Activated B cell treated with CpG ODN at 0.5 μM for 24 hours (primary cell): ENCODE results near the gene PRR5L. TPM values are rescaled to one million over a fixed set of nuclear protein-coding genes. Genes with fewer than 3 reads are reported as not detected.

Experiments used
- ATAC-seq: fragments of 200-7000 bp; cut with Tn5 transposase; one replicate; pipeline ENCODE4 v1.10.0; 2021; ENCODE audit warnings: low read depth, mild to moderate bottlenecking, moderate library complexity
- CTCF ChIA-PET: fragments of 350-600 bp; sonication (Branson Sonifier 250); formaldehyde crosslinking; loops from one replicate; lab custom pipeline; 2021; ENCODE audit warnings: antibody characterized with exemption; lab: Charles Lee
- POLR2A ChIA-PET: fragments of 350-600 bp; sonication (Branson Sonifier 250); formaldehyde crosslinking; loops from one replicate; lab custom pipeline; 2021; ENCODE audit warnings: antibody characterized with exemption; lab: Charles Lee
- DNase-seq: peaks from one replicate; pipeline ENCODE4 v3.0.0; 2022
- H3K27ac Mint-ChIP-seq: one replicate; pipeline ENCODE4 v1.8.0; 2020; ENCODE audit warnings: mixed read lengths
- H3K27me3 Mint-ChIP-seq: one replicate; pipeline ENCODE4 v1.8.0; 2021; ENCODE audit warnings: mixed read lengths
- H3K36me3 Mint-ChIP-seq: one replicate; pipeline ENCODE4 v1.8.0; 2021; ENCODE audit warnings: low read depth, mixed read lengths
- H3K4me1 Mint-ChIP-seq: one replicate; pipeline ENCODE4 v1.8.0; 2021; ENCODE audit warnings: mixed read lengths
- H3K4me3 Mint-ChIP-seq: one replicate; pipeline ENCODE4 v1.8.0; 2020; ENCODE audit warnings: mild to moderate bottlenecking, mixed read lengths
- H3K9me3 Mint-ChIP-seq: one replicate; pipeline ENCODE4 v1.8.0; 2020; ENCODE audit warnings: mixed read lengths
- intact Hi-C: fragments of 100-400 bp; cut with micrococcal nuclease; formaldehyde crosslinking; loops from one replicate; pipeline ENCODE4 v1.15.1; 2024
- total RNA-seq: library from RNA; stranded (reverse); gene quantifications from 2 replicates; pipeline ENCODE4 v1.2.3, GENCODE V29; 2022
- TF ChIP-seq, protein P1 (sequence below): fragments of 200-600 bp; IDR thresholded peaks from one replicate; pipeline ENCODE4 v1.8.0; 2022; ENCODE audit warnings: antibody characterized with exemption, mild to moderate bottlenecking

Gene PRR5L
- total RNA-seq, 1 donor from 2014 or later: 1.0 TPM

- no peak for ATAC-seq
- Mint-ChIP-seq H3K4me1 (peaks cover 23% of the 10 kb centered on the region), H3K27me3 (no peaks in the 10 kb centered on the region), H3K36me3 (no peaks in the 10 kb centered on the region), H3K9me3 (no peaks in the 10 kb centered on the region), H3K4me3 (no peak overlapping the region), H3K27ac (no peak overlapping the region)
- no peak for DNase-seq
- POLR2A ChIA-PET: no interaction called here
- intact Hi-C loops: loop anchor here (5.0 kb wide), 1 partner anchor 45 kb away; no protein-coding TSS in a partner anchor
- CTCF ChIA-PET: no interaction called here
- TF ChIP-seq, protein P1, sequence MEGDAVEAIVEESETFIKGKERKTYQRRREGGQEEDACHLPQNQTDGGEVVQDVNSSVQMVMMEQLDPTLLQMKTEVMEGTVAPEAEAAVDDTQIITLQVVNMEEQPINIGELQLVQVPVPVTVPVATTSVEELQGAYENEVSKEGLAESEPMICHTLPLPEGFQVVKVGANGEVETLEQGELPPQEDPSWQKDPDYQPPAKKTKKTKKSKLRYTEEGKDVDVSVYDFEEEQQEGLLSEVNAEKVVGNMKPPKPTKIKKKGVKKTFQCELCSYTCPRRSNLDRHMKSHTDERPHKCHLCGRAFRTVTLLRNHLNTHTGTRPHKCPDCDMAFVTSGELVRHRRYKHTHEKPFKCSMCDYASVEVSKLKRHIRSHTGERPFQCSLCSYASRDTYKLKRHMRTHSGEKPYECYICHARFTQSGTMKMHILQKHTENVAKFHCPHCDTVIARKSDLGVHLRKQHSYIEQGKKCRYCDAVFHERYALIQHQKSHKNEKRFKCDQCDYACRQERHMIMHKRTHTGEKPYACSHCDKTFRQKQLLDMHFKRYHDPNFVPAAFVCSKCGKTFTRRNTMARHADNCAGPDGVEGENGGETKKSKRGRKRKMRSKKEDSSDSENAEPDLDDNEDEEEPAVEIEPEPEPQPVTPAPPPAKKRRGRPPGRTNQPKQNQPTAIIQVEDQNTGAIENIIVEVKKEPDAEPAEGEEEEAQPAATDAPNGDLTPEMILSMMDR: no peak
These were observed 156.3 kb downstream of the PRR5L start for GRCh38 chr11:36452236-36452940.

- ChIA-PET CTCF (no interaction called here), POLR2A (no interaction called here)
- H3K27ac Mint-ChIP-seq: no peak overlapping the region
- DNase-seq (no peak), ATAC-seq (no peak)
- no peaks in the 10 kb centered on the region for H3K27me3 Mint-ChIP-seq
- intact Hi-C loops: loop anchor here (5.0 kb wide), 1 partner anchor 46 kb away; no protein-coding TSS in a partner anchor
- TF ChIP-seq, protein P1: no peak
- H3K4me1 Mint-ChIP-seq: peaks cover 23% of the 10 kb centered on the region
- H3K4me3 Mint-ChIP-seq: no peak overlapping the region
- H3K9me3 Mint-ChIP-seq: no peaks in the 10 kb centered on the region
- no peaks in the 10 kb centered on the region for H3K36me3 Mint-ChIP-seq
These were observed 156.9 kb downstream of the PRR5L start for GRCh38 chr11:36452961-36453360.

DNA sequence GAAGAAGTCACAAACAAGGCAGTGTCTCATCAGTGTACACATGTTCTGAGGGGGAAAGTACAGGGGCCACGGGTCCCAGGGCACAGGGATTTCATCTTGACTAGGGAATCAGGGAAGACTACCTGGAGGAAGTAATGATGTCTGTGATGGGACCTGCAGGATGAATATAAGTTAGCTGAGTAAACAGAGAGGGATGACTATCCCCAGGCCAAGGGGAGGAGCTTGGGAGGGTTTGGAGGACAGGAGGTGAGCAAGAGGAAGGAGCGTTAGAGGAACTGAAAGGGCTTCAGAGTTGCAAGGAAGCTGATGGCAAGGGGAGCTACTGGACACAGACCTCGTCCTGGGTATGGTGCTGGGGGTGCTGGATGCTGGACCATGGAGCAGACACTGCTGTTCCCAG lies 157.6 kb downstream of the PRR5L start:
- ChIA-PET CTCF (no interaction called here), POLR2A (no interaction called here)
- Mint-ChIP-seq H3K27ac (no peak overlapping the region), H3K4me1 (peaks cover 23% of the 10 kb centered on the region), H3K9me3 (no peaks in the 10 kb centered on the region), H3K27me3 (no peaks in the 10 kb centered on the region), H3K36me3 (no peaks in the 10 kb centered on the region), H3K4me3 (no peak overlapping the region)
- intact Hi-C loops: loop anchor here (5.0 kb wide), 1 partner anchor 46 kb away; no protein-coding TSS in a partner anchor
- no peak for DNase-seq
- no peak for ATAC-seq
- TF ChIP-seq, protein P1: no peak

DNA sequence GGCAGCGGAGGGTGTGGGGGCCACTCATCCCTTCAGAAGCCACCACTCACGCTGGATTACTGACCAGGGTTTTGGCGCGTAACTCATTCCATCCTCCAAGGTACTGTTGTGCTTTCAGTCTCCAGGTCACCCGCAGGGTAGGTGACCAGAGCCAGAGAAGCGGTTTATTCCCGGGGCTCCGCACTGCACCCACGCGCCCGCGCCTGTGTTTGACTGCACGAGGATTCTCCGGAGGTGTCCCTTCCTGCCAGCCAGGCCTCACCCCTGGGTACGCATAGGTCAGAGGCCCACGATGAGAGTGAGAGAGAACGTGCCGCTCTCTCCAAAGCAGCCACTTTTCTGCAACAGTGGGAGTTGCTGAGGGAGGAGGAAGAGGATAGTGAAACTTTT lies 158.5 kb downstream of the PRR5L start:
- CTCF ChIA-PET: no interaction called here
- no peak for DNase-seq
- Mint-ChIP-seq H3K4me1 (peaks cover 19% of the 10 kb centered on the region), H3K27me3 (no peaks in the 10 kb centered on the region), H3K4me3 (no peak overlapping the region), H3K9me3 (no peaks in the 10 kb centered on the region), H3K27ac (no peak overlapping the region), H3K36me3 (no peaks in the 10 kb centered on the region)
- ATAC-seq: no peak
- intact Hi-C loops: loop anchor here (5.0 kb wide), 1 partner anchor 47 kb away; no protein-coding TSS in a partner anchor
- TF ChIP-seq, protein P1: no peak
- POLR2A ChIA-PET: no interaction called here

GRCh38 chr11:36454941-36455631 lies 159.0 kb downstream of the PRR5L start:
- POLR2A ChIA-PET: no interaction called here
- no peaks in the 10 kb centered on the region for H3K27me3 Mint-ChIP-seq
- CTCF ChIA-PET: no interaction called here
- DNase-seq: no peak
- H3K36me3 Mint-ChIP-seq: no peaks in the 10 kb centered on the region
- no peak overlapping the region for H3K27ac Mint-ChIP-seq
- H3K4me3 Mint-ChIP-seq: no peak overlapping the region
- H3K4me1 Mint-ChIP-seq: peaks cover 14% of the 10 kb centered on the region
- H3K9me3 Mint-ChIP-seq: no peaks in the 10 kb centered on the region
- TF ChIP-seq, protein P1: no peak
- no peak for ATAC-seq
- intact Hi-C loops: loop anchor here (5.0 kb wide), 1 partner anchor 48 kb away; no protein-coding TSS in a partner anchor
